Fibroblast of lung (primary cell): Measurements from ENCODE around the gene ABITRAM. TPM values are rescaled to one million over a fixed set of nuclear protein-coding genes. Genes with fewer than 3 reads are reported as not detected.

Experiments
- DNase-seq, 2 donors: peaks; one replicate each; pipeline versions ENCODE4 v3.0.0 to v3.0.0-alpha.2; 2010; ENCODE audit warnings: low read depth in 2 of 2
- H2AFZ ChIP-seq: 2 replicates; pipeline ENCODE4 v1.5.1; 2012; ENCODE audit warnings: low read length, control low read depth, inconsistent platforms
- H3K27ac ChIP-seq: 2 replicates; pipeline ENCODE4 v1.5.1; 2011; ENCODE audit warnings: low read length, control low read depth; ENCODE audit not compliant: insufficient read depth
- H3K27me3 ChIP-seq: 2 replicates; pipeline ENCODE4 v1.5.1; 2011; ENCODE audit warnings: mild to moderate bottlenecking, low read length; ENCODE audit not compliant: control insufficient read depth, insufficient read depth
- H3K36me3 ChIP-seq: 2 replicates; pipeline ENCODE4 v1.5.1; 2011; ENCODE audit warnings: low read length; ENCODE audit not compliant: control insufficient read depth, insufficient read depth
- H3K4me1 ChIP-seq: 2 replicates; pipeline ENCODE4 v1.5.1; 2011; ENCODE audit warnings: low read length; ENCODE audit not compliant: control insufficient read depth, insufficient read depth; ENCODE audit errors: extremely low read depth
- H3K4me2 ChIP-seq: 2 replicates; pipeline ENCODE4 v1.5.1; 2011; ENCODE audit warnings: low read length, control low read depth; ENCODE audit not compliant: insufficient read depth; ENCODE audit errors: extremely low read depth
- H3K4me3 ChIP-seq, 4 experiments: fragments of 200-600 bp in 1 of 4; sonication (generic) in 1 of 4; replicated peaks in 1 of 4; 2 replicates each; pipeline ENCODE4 v1.5.1; 2011 to 2016; ENCODE audit warnings: low read length in 4 of 4, low read depth in 3 of 4, mild to moderate bottlenecking in 3 of 4, control low read depth in 2 of 4, inconsistent platforms in 1 of 4, mixed read lengths in 1 of 4; ENCODE audit not compliant: insufficient read depth in 1 of 4; ENCODE audit errors: control extremely low read depth in 1 of 4
- H3K79me2 ChIP-seq: 2 replicates; pipeline ENCODE4 v1.5.1; 2012; ENCODE audit warnings: mild to moderate bottlenecking, low read length, inconsistent platforms; ENCODE audit not compliant: control insufficient read depth, insufficient read depth
- H3K9ac ChIP-seq: 2 replicates; pipeline ENCODE4 v1.5.1; 2011; ENCODE audit warnings: mild to moderate bottlenecking, low read length, control low read depth; ENCODE audit not compliant: insufficient read depth
- H3K9me3 ChIP-seq: 2 replicates; pipeline ENCODE4 v1.5.1; 2012; ENCODE audit warnings: low read depth, low read length; ENCODE audit not compliant: control insufficient read depth, insufficient read depth
- H4K20me1 ChIP-seq: 2 replicates; pipeline ENCODE4 v1.5.1; 2011; ENCODE audit warnings: low read length; ENCODE audit not compliant: control insufficient read depth, insufficient read depth; ENCODE audit errors: extremely low read depth
- CTCF ChIP-seq, 2 donors: IDR thresholded peaks in 1 of 2; conservative IDR thresholded peaks in 1 of 2; 1 replicate in 1 of 2; 2 replicates in 1 of 2; pipeline ENCODE4 v1.5.1; 2011 to 2012; ENCODE audit warnings: low read length in 2 of 2, control low read depth in 1 of 2, inconsistent platforms in 1 of 2, low read depth in 1 of 2, mild to moderate bottlenecking in 1 of 2
- EZH2 ChIP-seq: IDR thresholded peaks from 2 replicates; pipeline ENCODE4 v1.5.1; 2012; ENCODE audit warnings: low read length, control low read depth, mild to moderate bottlenecking; ENCODE audit errors: missing control alignments
- polyA plus RNA-seq, 2 donors: library from polyadenylated mRNA; depleted of rRNA in 1 of 2; stranded (reverse) in 1 of 2; unstranded in 1 of 2; fragments of >200 nt; gene quantifications; 2 replicates each; pipeline ENCODE4 v1.2.1, GENCODE V29; 2011 to 2012; ENCODE audit warnings: missing spikeins in 1 of 2
- total RNA-seq: library from RNA; depleted of rRNA; stranded (reverse); fragments of >200 nt; gene quantifications from 2 replicates; pipeline ENCODE4 v1.2.1, GENCODE V29; 2014

Gene ABITRAM
- total and polyA plus RNA-seq, 2 donors (not counting 1 experiment from before 2014, with no cell fraction given): 8.8 to 24.8 TPM

GRCh38 chr9:108905494-108905893 is 28.7 kb upstream of the ABITRAM start:
- Histone ChIP-seq H3K79me2 (no peaks in the 10 kb centered on the region), H3K9me3 (no peaks in the 10 kb centered on the region), H4K20me1 (no peaks in the 10 kb centered on the region), H3K4me1 (no peaks in the 10 kb centered on the region), H3K9ac (no peak overlapping the region), H3K4me3 (no peak overlapping the region), H2AFZ (no peak overlapping the region), H3K27ac (no peak overlapping the region), H3K36me3 (peaks cover 11% of the 10 kb centered on the region), H3K4me2 (no peak overlapping the region), H3K27me3 (no peaks in the 10 kb centered on the region)
- TF ChIP-seq EZH2 (no peak), CTCF (conservative IDR thresholded peaks at IDR 0.05 in 1 of 2, IDR thresholded peaks at IDR 0.05 in 1 of 2; ENCODE audit: low read depth in 1 of 2, low read length in 2 of 2) (no peak)
- DNase-seq: no peak

- Histone ChIP-seq H2AFZ (no peak overlapping the region), H3K4me1 (no peaks in the 10 kb centered on the region), H3K79me2 (no peaks in the 10 kb centered on the region), H4K20me1 (no peaks in the 10 kb centered on the region), H3K36me3 (peaks cover 6% of the 10 kb centered on the region), H3K27ac (no peak overlapping the region), H3K4me2 (no peak overlapping the region), H3K9me3 (no peaks in the 10 kb centered on the region), H3K4me3 (no peak overlapping the region), H3K9ac (no peak overlapping the region), H3K27me3 (no peaks in the 10 kb centered on the region)
- DNase-seq: no peak
- TF ChIP-seq EZH2 (no peak), CTCF (conservative IDR thresholded peaks at IDR 0.05 in 1 of 2, IDR thresholded peaks at IDR 0.05 in 1 of 2; ENCODE audit: low read depth in 1 of 2, low read length in 2 of 2) (no peak)
These were observed 23.8 kb upstream of the ABITRAM start for GRCh38 chr9:108910402-108910801.

GRCh38 chr9:108910914-108911313 is 23.3 kb upstream of the ABITRAM start:
- H3K4me2 ChIP-seq: no peak overlapping the region
- H3K27me3 ChIP-seq: no peaks in the 10 kb centered on the region
- no peaks in the 10 kb centered on the region for H3K79me2 ChIP-seq
- H3K27ac ChIP-seq: no peak overlapping the region
- H2AFZ ChIP-seq: no peak overlapping the region
- no peaks in the 10 kb centered on the region for H3K9me3 ChIP-seq
- no peak for TF ChIP-seq CTCF (conservative IDR thresholded peaks at IDR 0.05 in 1 of 2, IDR thresholded peaks at IDR 0.05 in 1 of 2; ENCODE audit: low read depth in 1 of 2, low read length in 2 of 2)
- TF ChIP-seq EZH2: no peak
- no peak overlapping the region for H3K4me3 ChIP-seq
- H3K9ac ChIP-seq: no peak overlapping the region
- peaks cover 6% of the 10 kb centered on the region for H3K36me3 ChIP-seq
- H3K4me1 ChIP-seq: no peaks in the 10 kb centered on the region
- no peak for DNase-seq
- no peaks in the 10 kb centered on the region for H4K20me1 ChIP-seq
